GM18519 (cell line): ENCODE data around the gene OTOF.

Experiments used
- ATAC-seq: cut with Tn5 transposase; IDR thresholded peaks from one replicate; pipeline ENCODE4 v1.9.1; 2021; ENCODE audit warnings: mild to moderate bottlenecking, moderate library complexity; ENCODE audit not compliant: unreplicated experiment, low FRiP score

OTOF gene

GRCh38 chr2:26503231-26503880 lies 25.4 kb upstream of the OTOF start:
- ATAC-seq: no peak

- ATAC-seq: no peak
These were observed 22.5 kb upstream of the OTOF start for GRCh38 chr2:26500406-26500805.

- no peak for ATAC-seq
These were observed 17.9 kb upstream of the OTOF start for GRCh38 chr2:26495705-26496297.

- no peak for ATAC-seq
These were observed 17.0 kb upstream of the OTOF start for GRCh38 chr2:26494891-26495290.

- ATAC-seq: no peak
These were observed 16.3 kb upstream of the OTOF start for GRCh38 chr2:26494199-26494598.

GRCh38 chr2:26493566-26493965 lies 15.6 kb upstream of the OTOF start:
- ATAC-seq: no peak

GRCh38 chr2:26492749-26493515 lies 15.0 kb upstream of the OTOF start:
- no peak for ATAC-seq

- no peak for ATAC-seq
These were observed 13.7 kb upstream of the OTOF start for GRCh38 chr2:26491563-26492167.

- no peak for ATAC-seq
These were observed 11.4 kb upstream of the OTOF start for GRCh38 chr2:26489213-26489850.

GRCh38 chr2:26488463-26489212 lies 10.7 kb upstream of the OTOF start:
- ATAC-seq: no peak

- ATAC-seq: no peak
These were observed 9.3 kb upstream of the OTOF start for GRCh38 chr2:26487192-26487591.

- no peak for ATAC-seq
These were observed 8.9 kb upstream of the OTOF start for GRCh38 chr2:26486789-26487188.

GRCh38 chr2:26485725-26486418 lies 7.9 kb upstream of the OTOF start:
- ATAC-seq: no peak

- no peak for ATAC-seq
These were observed 7.2 kb upstream of the OTOF start for GRCh38 chr2:26485099-26485498.

GRCh38 chr2:26484579-26484978 lies 6.7 kb upstream of the OTOF start:
- ATAC-seq: no peak

GRCh38 chr2:26483957-26484565 lies 6.1 kb upstream of the OTOF start:
- ATAC-seq: no peak

- no peak for ATAC-seq
These were observed 5.6 kb upstream of the OTOF start for GRCh38 chr2:26483516-26483915.

- no peak for ATAC-seq
These were observed 5.1 kb upstream of the OTOF start for GRCh38 chr2:26483027-26483326.

GRCh38 chr2:26482211-26483026 lies 4.5 kb upstream of the OTOF start:
- no peak for ATAC-seq
